Sigmoid colon (tissue), 4 donors: ENCODE results near the gene ACTR1B.

Experiments used
- POLR2A ChIP-seq, 2 donors: fragments of 450-650 bp; IDR thresholded peaks; one replicate each; pipeline ENCODE4 v1.6.1; 2016; ENCODE audit warnings: antibody characterized with exemption in 2 of 2, mild to moderate bottlenecking in 2 of 2, moderate library complexity in 2 of 2
- POLR2AphosphoS5 ChIP-seq, 4 donors: sonication (generic); formaldehyde crosslinking; IDR thresholded peaks; one replicate each; pipeline ENCODE4 v1.6.1; 2017; ENCODE audit warnings: antibody characterized with exemption in 4 of 4
- TF ChIP-seq, protein P1 (sequence below), 4 experiments: fragments of 450-650 bp in 3 of 4; fragments of 200-600 bp in 1 of 4; IDR thresholded peaks; one replicate each; pipeline ENCODE4 v1.5.1; 2016 to 2019; ENCODE audit warnings: antibody characterized with exemption in 4 of 4, mild to moderate bottlenecking in 3 of 4, moderate library complexity in 2 of 4

DNA sequence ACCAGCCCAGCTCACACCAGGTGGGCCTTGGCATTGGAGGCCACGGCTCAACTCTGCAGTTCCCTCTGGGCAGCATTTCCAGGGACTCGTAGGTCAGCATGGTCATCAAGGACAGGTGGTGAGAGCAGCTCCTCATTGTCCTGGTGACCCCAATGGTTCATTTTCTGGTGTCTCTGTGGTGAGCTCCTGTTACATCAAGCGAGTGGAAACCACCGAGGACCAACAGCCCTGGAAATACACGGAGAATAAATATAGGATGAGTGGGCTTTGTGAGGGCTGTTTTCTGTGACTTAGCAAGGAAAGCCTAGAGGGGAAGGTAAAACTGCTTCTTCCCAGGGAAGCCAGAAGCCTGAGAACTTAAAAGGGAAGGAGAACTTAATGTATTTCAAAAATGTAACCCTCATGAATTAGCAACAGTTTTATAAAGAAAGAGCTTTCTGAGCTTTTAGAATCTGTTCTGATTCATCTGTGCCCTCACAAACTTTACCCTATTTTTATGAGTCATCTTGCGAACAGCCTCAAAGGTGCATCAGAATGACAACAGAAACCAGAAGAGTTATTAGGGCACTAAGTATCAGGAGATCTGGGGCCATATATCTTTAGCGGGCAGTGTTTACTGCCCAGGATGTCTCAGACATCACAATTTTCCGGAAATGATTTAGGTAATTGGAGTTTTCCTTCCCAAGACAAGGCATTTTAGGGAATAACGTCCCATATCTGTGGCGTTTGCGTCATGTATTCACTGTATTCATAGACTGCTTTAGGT lies 24.4 kb upstream of the ACTR1B start:
- no peak for TF ChIP-seq POLR2A (IDR thresholded peaks at IDR 0.05)
- TF ChIP-seq, protein P1, sequence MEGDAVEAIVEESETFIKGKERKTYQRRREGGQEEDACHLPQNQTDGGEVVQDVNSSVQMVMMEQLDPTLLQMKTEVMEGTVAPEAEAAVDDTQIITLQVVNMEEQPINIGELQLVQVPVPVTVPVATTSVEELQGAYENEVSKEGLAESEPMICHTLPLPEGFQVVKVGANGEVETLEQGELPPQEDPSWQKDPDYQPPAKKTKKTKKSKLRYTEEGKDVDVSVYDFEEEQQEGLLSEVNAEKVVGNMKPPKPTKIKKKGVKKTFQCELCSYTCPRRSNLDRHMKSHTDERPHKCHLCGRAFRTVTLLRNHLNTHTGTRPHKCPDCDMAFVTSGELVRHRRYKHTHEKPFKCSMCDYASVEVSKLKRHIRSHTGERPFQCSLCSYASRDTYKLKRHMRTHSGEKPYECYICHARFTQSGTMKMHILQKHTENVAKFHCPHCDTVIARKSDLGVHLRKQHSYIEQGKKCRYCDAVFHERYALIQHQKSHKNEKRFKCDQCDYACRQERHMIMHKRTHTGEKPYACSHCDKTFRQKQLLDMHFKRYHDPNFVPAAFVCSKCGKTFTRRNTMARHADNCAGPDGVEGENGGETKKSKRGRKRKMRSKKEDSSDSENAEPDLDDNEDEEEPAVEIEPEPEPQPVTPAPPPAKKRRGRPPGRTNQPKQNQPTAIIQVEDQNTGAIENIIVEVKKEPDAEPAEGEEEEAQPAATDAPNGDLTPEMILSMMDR (IDR thresholded peaks at IDR 0.05), result no peak
- TF ChIP-seq POLR2AphosphoS5 (IDR thresholded peaks at IDR 0.05), result no peak
